B cell (primary cell): ENCODE results near the gene ALG3.

Source experiments
- EZH2 ChIP-seq: IDR thresholded peaks from 2 replicates; pipeline ENCODE4 v1.6.1; 2012; ENCODE audit warnings: borderline replicate concordance, low read depth, mild to moderate bottlenecking, moderate library complexity, low read length; ENCODE audit not compliant: insufficient read depth, poor library complexity, severe bottlenecking
- TF ChIP-seq, protein P1 (sequence below): fragments of 200-600 bp; IDR thresholded peaks from one replicate; pipeline ENCODE4 v1.8.0; 2022; ENCODE audit warnings: antibody characterized with exemption, mild to moderate bottlenecking

- TF ChIP-seq, protein P1, sequence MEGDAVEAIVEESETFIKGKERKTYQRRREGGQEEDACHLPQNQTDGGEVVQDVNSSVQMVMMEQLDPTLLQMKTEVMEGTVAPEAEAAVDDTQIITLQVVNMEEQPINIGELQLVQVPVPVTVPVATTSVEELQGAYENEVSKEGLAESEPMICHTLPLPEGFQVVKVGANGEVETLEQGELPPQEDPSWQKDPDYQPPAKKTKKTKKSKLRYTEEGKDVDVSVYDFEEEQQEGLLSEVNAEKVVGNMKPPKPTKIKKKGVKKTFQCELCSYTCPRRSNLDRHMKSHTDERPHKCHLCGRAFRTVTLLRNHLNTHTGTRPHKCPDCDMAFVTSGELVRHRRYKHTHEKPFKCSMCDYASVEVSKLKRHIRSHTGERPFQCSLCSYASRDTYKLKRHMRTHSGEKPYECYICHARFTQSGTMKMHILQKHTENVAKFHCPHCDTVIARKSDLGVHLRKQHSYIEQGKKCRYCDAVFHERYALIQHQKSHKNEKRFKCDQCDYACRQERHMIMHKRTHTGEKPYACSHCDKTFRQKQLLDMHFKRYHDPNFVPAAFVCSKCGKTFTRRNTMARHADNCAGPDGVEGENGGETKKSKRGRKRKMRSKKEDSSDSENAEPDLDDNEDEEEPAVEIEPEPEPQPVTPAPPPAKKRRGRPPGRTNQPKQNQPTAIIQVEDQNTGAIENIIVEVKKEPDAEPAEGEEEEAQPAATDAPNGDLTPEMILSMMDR = no peak
- TF ChIP-seq EZH2 = no peak
Observed at GRCh38 chr3:184242297-184242685, 6.5 kb downstream of the ALG3 start.
